GM11168 (cell line): Measurements from ENCODE around the gene MGAT1.
"Not testable (repeated sequence)": the region's sequence is repeated elsewhere in the genome, so short reads cannot be mapped to it uniquely, and the experiment has no call there.

ENCODE experiments used
- in situ Hi-C: fragments of 300-500 bp; cut with MboI; formaldehyde crosslinking; loops from one replicate; pipeline ENCODE4 v1.12.0; 2022; ENCODE audit warnings: low sequenced_read_pairs; ENCODE audit not compliant: unreplicated experiment

Gene MGAT1

GRCh38 chr5:180790020-180790419, 12.6 kb downstream of the MGAT1 start:
- in situ Hi-C loops = loop anchor here (10.0 kb wide), 1 partner anchor 365 kb away; no protein-coding TSS in a partner anchor

GRCh38 chr5:180788651-180789410, 13.8 kb downstream of the MGAT1 start:
- in situ Hi-C loops = not testable (repeated sequence)

- in situ Hi-C loops = no loop called here
These were observed 14.7 kb downstream of the MGAT1 start for GRCh38 chr5:180787711-180788431.

GRCh38 chr5:180786531-180787398, 15.8 kb downstream of the MGAT1 start:
- in situ Hi-C loops = no loop called here

- in situ Hi-C loops = no loop called here
These were observed 16.8 kb downstream of the MGAT1 start for GRCh38 chr5:180785794-180786221.

GRCh38 chr5:180785121-180785781, 17.4 kb downstream of the MGAT1 start:
- in situ Hi-C loops = no loop called here

GRCh38 chr5:180784497-180785097, 18.0 kb downstream of the MGAT1 start:
- in situ Hi-C loops = no loop called here

GRCh38 chr5:180783340-180784052, 19.1 kb downstream of the MGAT1 start:
- in situ Hi-C loops = no loop called here

- in situ Hi-C loops = no loop called here
These were observed 19.9 kb downstream of the MGAT1 start for GRCh38 chr5:180782748-180783147.

GRCh38 chr5:180781900-180782326, 20.7 kb downstream of the MGAT1 start:
- in situ Hi-C loops = not testable (repeated sequence)

- in situ Hi-C loops = no loop called here
These were observed 22.5 kb downstream of the MGAT1 start for GRCh38 chr5:180779985-180780610.

- in situ Hi-C loops = no loop called here
These were observed 25.1 kb downstream of the MGAT1 start for GRCh38 chr5:180777475-180777874.

GRCh38 chr5:180776376-180776775, 26.2 kb downstream of the MGAT1 start:
- in situ Hi-C loops = no loop called here

- in situ Hi-C loops = no loop called here
These were observed 27.0 kb downstream of the MGAT1 start for GRCh38 chr5:180775624-180776023.

- in situ Hi-C loops = no loop called here
These were observed 30.8 kb downstream of the MGAT1 start for GRCh38 chr5:180771839-180772238.

- in situ Hi-C loops = no loop called here
These were observed 32.8 kb downstream of the MGAT1 start for GRCh38 chr5:180769821-180770220.

GRCh38 chr5:180755601-180756000, 47.0 kb downstream of the MGAT1 start:
- in situ Hi-C loops = no loop called here

- in situ Hi-C loops = no loop called here
These were observed 58.4 kb downstream of the MGAT1 start for GRCh38 chr5:180744253-180744652.

- in situ Hi-C loops = no loop called here
These were observed 59.9 kb downstream of the MGAT1 start for GRCh38 chr5:180742727-180743126.
